ENCODE results near the gene ARID1B. TPM values are rescaled to one million over a fixed set of nuclear protein-coding genes. Genes with fewer than 3 reads are reported as not detected.

Gene ARID1B
- total RNA-seq, 2 donors from 2014 or later = 74.0 to 110 TPM

GRCh38 chr6:156934069-156934460 lies 156.9 kb downstream of the ARID1B start:
- Histone ChIP-seq H3K4me3 (ENCODE audit: low read length) (no peak overlapping the region), H3K4me1 (ENCODE audit: control insufficient read depth, insufficient read depth, low read length) (no peaks in the 10 kb centered on the region), H3K27me3 (ENCODE audit: control insufficient read depth, insufficient read depth, low read length, poor library complexity, severe bottlenecking) (no peaks in the 10 kb centered on the region), H3K27ac (ENCODE audit: low read depth, low read length) (no peak overlapping the region), H3K9ac (ENCODE audit: extremely low read depth, low read length, poor library complexity, severe bottlenecking) (no peak overlapping the region), H3K9me3 (ENCODE audit: control insufficient read depth, low read length) (no peaks in the 10 kb centered on the region), H3K36me3 (ENCODE audit: control insufficient read depth, insufficient read depth, low read length) (peaks cover 11% of the 10 kb centered on the region)
- Mint-ChIP-seq H3K27me3 (ENCODE audit: insufficient read depth) (no peaks in the 10 kb centered on the region), H3K36me3 (ENCODE audit: low read depth) (peaks cover 8% of the 10 kb centered on the region), H3K27ac (no peak overlapping the region), H3K4me3 (no peak overlapping the region), H3K4me1 (peaks cover 18% of the 10 kb centered on the region), H3K9me3 (no peaks in the 10 kb centered on the region)
- DNase-seq = no peak
- 80 to 90% methylated on average over 2 of the region's 2 CpGs for WGBS, 2 experiments (ENCODE audit: insufficient coverage in 1 of 2, insufficient read length in 1 of 2)
- no peak for TF ChIP-seq CTCF (conservative IDR thresholded peaks at IDR 0.05)

DNA sequence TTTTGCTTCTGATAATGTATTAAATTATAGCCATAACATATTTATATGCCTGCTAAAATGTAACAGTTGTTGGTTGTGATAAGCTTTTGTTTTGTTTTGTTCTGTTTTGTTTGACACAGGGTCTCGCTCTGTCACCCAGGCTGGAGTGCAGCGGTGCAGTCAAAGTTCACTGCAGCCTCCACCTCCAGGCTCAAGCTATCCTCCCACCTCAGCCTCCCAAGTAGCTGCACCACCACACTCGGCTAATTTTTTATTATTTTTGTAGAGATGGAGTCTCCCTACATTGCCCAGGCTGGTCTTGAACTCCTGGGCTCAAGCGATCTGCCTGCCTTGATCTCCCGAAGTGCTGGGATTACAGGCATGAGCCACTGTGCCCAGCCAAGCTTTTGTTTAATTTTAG lies 157.8 kb downstream of the ARID1B start:
- WGBS, 2 experiments (ENCODE audit: insufficient coverage in 1 of 2, insufficient read length in 1 of 2) = 84 to 97% methylated on average over 3 to 5 of the region's 5 CpGs
- H3K27me3 Mint-ChIP-seq (ENCODE audit: insufficient read depth) = no peaks in the 10 kb centered on the region

DNA sequence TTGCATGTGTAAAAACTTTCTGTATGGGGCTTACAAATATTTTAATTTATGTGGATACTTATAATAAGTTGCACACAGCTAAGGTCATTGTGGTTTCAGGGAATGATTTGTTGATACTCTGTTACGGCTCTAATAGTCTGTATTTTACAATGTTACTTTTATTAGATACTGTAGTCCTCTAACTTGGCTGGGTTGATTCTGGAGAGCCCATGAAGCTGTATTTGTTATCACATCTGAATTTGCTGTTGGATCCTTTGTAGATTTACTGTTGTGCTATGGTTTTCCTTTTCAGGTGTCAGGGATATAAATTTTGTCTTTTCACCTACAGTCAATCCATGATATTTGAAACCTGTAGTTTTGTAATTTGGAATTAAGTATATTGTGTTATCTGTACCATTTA lies 161.0 kb downstream of the ARID1B start:
- H3K36me3 ChIP-seq (ENCODE audit: control insufficient read depth, insufficient read depth, low read length) = peaks cover 11% of the 10 kb centered on the region
- H3K27ac ChIP-seq (ENCODE audit: low read depth, low read length) = no peak overlapping the region
- no peak overlapping the region for H3K9ac ChIP-seq (ENCODE audit: extremely low read depth, low read length, poor library complexity, severe bottlenecking)
- Mint-ChIP-seq H3K27ac (no peak overlapping the region), H3K9me3 (no peaks in the 10 kb centered on the region), H3K4me3 (no peak overlapping the region), H3K36me3 (ENCODE audit: low read depth) (peaks cover 8% of the 10 kb centered on the region), H3K27me3 (ENCODE audit: insufficient read depth) (no peaks in the 10 kb centered on the region), H3K4me1 (peaks cover 26% of the 10 kb centered on the region)
- no peak overlapping the region for H3K4me3 ChIP-seq (ENCODE audit: low read length)
- no peak for DNase-seq
- no peaks in the 10 kb centered on the region for H3K27me3 ChIP-seq (ENCODE audit: control insufficient read depth, insufficient read depth, low read length, poor library complexity, severe bottlenecking)
- TF ChIP-seq CTCF (conservative IDR thresholded peaks at IDR 0.05) = no peak
- H3K9me3 ChIP-seq (ENCODE audit: control insufficient read depth, low read length) = no peaks in the 10 kb centered on the region
- 100% methylated on average over 1 of the region's 1 CpG for WGBS, 2 experiments (ENCODE audit: insufficient coverage in 1 of 2, insufficient read length in 1 of 2)
- H3K4me1 ChIP-seq (ENCODE audit: control insufficient read depth, insufficient read depth, low read length) = peaks cover 3% of the 10 kb centered on the region

More for the DNA sequence above, 157.8 kb downstream of the ARID1B start:
- no peak overlapping the region for H3K9ac ChIP-seq (ENCODE audit: extremely low read depth, low read length, poor library complexity, severe bottlenecking)
- H3K36me3 ChIP-seq (ENCODE audit: control insufficient read depth, insufficient read depth, low read length) = peaks cover 11% of the 10 kb centered on the region
- no peak overlapping the region for H3K4me3 Mint-ChIP-seq
- no peaks in the 10 kb centered on the region for H3K27me3 ChIP-seq (ENCODE audit: control insufficient read depth, insufficient read depth, low read length, poor library complexity, severe bottlenecking)
- H3K4me1 ChIP-seq (ENCODE audit: control insufficient read depth, insufficient read depth, low read length) = peaks cover 2% of the 10 kb centered on the region
- H3K27ac Mint-ChIP-seq = no peak overlapping the region
- no peaks in the 10 kb centered on the region for H3K9me3 Mint-ChIP-seq
- peaks cover 8% of the 10 kb centered on the region for H3K36me3 Mint-ChIP-seq (ENCODE audit: low read depth)
- no peak for TF ChIP-seq CTCF (conservative IDR thresholded peaks at IDR 0.05)
- H3K4me1 Mint-ChIP-seq = peaks cover 23% of the 10 kb centered on the region
- no peak for DNase-seq
- H3K27ac ChIP-seq (ENCODE audit: low read depth, low read length) = no peak overlapping the region
- H3K4me3 ChIP-seq (ENCODE audit: low read length) = no peak overlapping the region
- no peaks in the 10 kb centered on the region for H3K9me3 ChIP-seq (ENCODE audit: control insufficient read depth, low read length)

Measured in endodermal cell (in vitro differentiated cells).